Measurements from ENCODE around the gene PIP4K2A. TPM values are rescaled to one million over a fixed set of nuclear protein-coding genes. Genes with fewer than 3 reads are reported as not detected.

The PIP4K2A gene
- total and polyA plus RNA-seq, 2 of the 8 experiments (the other 6 are each of a cell fraction or from before 2014, with no cell fraction given): 19.0 to 60.9 TPM

DNA sequence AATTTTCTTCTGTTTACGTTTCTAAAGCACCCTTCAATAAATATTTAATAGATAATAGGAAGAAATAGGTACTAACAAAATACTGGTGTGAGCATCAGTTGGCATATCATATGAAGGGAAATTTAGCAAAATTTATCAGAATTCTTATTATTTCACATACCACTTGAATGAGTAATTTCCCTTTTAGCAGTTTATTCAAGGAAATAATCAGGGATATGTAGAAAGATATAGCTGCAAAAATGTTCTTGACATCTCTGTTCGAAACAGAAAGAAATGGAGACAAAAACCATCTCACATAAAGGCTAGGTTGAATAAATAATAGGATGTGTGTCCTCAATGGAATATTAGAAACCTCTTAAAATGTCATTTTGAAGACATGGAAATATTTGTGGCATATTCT, 35.8 kb upstream of the PIP4K2A start:
- ChIA-PET CTCF (ENCODE audit: partially characterized antibody) (interaction anchor here (0.7 to 1.7 kb wide), 3 partner anchors 10 to 185 kb away, joined by 3 to 9 read pairs (median 5); no protein-coding TSS in a partner anchor), POLR2A (ENCODE audit: partially characterized antibody) (no interaction called here)
- Histone ChIP-seq H3K27me3 (replicated peaks in 1 of 4; ENCODE audit: control insufficient read depth in 3 of 4, extremely low read depth in 1 of 4, insufficient read depth in 3 of 4, low read length in 3 of 4) (no peaks in the 10 kb centered on the region), H4K20me1 (replicated peaks in 1 of 2; ENCODE audit: control insufficient read depth in 1 of 2, insufficient read depth in 2 of 2, low read length in 2 of 2) (no peaks in the 10 kb centered on the region), H3K23me2 (ENCODE audit: low read depth, low read length) (no peaks in the 10 kb centered on the region), H3K36me3 (ENCODE audit: control insufficient read depth in 2 of 4, insufficient read depth in 4 of 4, low read length in 3 of 4) (no peaks in the 10 kb centered on the region), H2BK15ac (ENCODE audit: low read length) (no peak overlapping the region), H3K4me1 (replicated peaks in 1 of 4; ENCODE audit: control insufficient read depth in 3 of 4, insufficient read depth in 4 of 4, low read length in 3 of 4) (no peaks in the 10 kb centered on the region), H2AFZ (ENCODE audit: low read length) (no peak overlapping the region), H3K4me2 (ENCODE audit: insufficient read depth in 1 of 2, low read depth in 2 of 2, low read length in 2 of 2) (no peak overlapping the region), H2AK5ac (ENCODE audit: low read depth, low read length) (no peak overlapping the region), H3K4ac (replicated peaks; ENCODE audit: insufficient read length, low read depth, low read length) (no peak overlapping the region), H2BK12ac (ENCODE audit: low read depth, low read length) (no peak overlapping the region), H3K27ac (ENCODE audit: low read depth, low read length) (no peak overlapping the region), H2BK20ac (ENCODE audit: low read length) (no peak overlapping the region), H3K18ac (ENCODE audit: extremely low read depth, low read length) (no peak overlapping the region), H3K4me3 (ENCODE audit: extremely low read depth in 1 of 4, insufficient read depth in 2 of 4, low read depth in 3 of 4, low read length in 4 of 4) (no peak overlapping the region), H3K56ac (replicated peaks; ENCODE audit: insufficient read length, low read depth, low read length) (no peak overlapping the region), H4K5ac (ENCODE audit: insufficient read length, low read depth, low read length) (no peak overlapping the region), H2BK5ac (ENCODE audit: low read depth, low read length) (no peak overlapping the region), H3K9ac (replicated peaks in 1 of 4; ENCODE audit: extremely low read depth in 1 of 4, low read depth in 3 of 4, low read length in 3 of 4) (no peak overlapping the region), H3K14ac (ENCODE audit: insufficient read length) (no peak overlapping the region), H3K79me2 (ENCODE audit: control insufficient read depth in 1 of 2, insufficient read depth in 2 of 2, low read length in 2 of 2) (no peaks in the 10 kb centered on the region), H2BK120ac (replicated peaks; ENCODE audit: low read depth, low read length) (no peak overlapping the region), H3K23ac (ENCODE audit: insufficient read length) (no peak overlapping the region), H4K8ac (ENCODE audit: extremely low read depth, insufficient read depth, low read length) (no peak overlapping the region), H3K9me3 (ENCODE audit: insufficient read depth in 2 of 2, low read depth in 1 of 2, low read length in 1 of 2) (no peaks in the 10 kb centered on the region), H3K79me1 (ENCODE audit: low read depth, low read length) (no peaks in the 10 kb centered on the region), H4K91ac (replicated peaks; ENCODE audit: insufficient read length, low read length) (no peak overlapping the region)
- no peak for FAIRE-seq
- 89% methylated on average over 2 of the region's 2 CpGs; no CpG with 5 or more reads in 1 of the 2 experiments for WGBS, 2 experiments (ENCODE audit: extremely low coverage in 1 of 2, insufficient coverage in 1 of 2, insufficient read length in 1 of 2, insufficient replicate concordance in 2 of 2, low coverage in 1 of 2, low lambda C conversion rate in 2 of 2, missing lambda C conversion rate in 1 of 2)
- no peak for DNase-seq (ENCODE audit: low read depth in 1 of 2, low spot score in 2 of 2)
- no peak for TF ChIP-seq RNF2 (IDR thresholded peaks at IDR 0.05; ENCODE audit: borderline replicate concordance, low read depth, low read length, missing control alignments, poor library complexity, severe bottlenecking)
- no peak for TF ChIP-seq FOSL1 (IDR thresholded peaks at IDR 0.05; ENCODE audit: insufficient read depth, low read depth, low read length)
- TF ChIP-seq KDM4A (IDR thresholded peaks at IDR 0.05; ENCODE audit: low read depth, low read length, severe bottlenecking): no peak
- TF ChIP-seq, protein P1, sequence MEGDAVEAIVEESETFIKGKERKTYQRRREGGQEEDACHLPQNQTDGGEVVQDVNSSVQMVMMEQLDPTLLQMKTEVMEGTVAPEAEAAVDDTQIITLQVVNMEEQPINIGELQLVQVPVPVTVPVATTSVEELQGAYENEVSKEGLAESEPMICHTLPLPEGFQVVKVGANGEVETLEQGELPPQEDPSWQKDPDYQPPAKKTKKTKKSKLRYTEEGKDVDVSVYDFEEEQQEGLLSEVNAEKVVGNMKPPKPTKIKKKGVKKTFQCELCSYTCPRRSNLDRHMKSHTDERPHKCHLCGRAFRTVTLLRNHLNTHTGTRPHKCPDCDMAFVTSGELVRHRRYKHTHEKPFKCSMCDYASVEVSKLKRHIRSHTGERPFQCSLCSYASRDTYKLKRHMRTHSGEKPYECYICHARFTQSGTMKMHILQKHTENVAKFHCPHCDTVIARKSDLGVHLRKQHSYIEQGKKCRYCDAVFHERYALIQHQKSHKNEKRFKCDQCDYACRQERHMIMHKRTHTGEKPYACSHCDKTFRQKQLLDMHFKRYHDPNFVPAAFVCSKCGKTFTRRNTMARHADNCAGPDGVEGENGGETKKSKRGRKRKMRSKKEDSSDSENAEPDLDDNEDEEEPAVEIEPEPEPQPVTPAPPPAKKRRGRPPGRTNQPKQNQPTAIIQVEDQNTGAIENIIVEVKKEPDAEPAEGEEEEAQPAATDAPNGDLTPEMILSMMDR (IDR thresholded peaks at IDR 0.05; ENCODE audit: control extremely low read depth in 1 of 3, insufficient read depth in 1 of 3, low read depth in 1 of 3, low read length in 3 of 3): no peak
- TF ChIP-seq PHF8 (conservative IDR thresholded peaks at IDR 0.05; ENCODE audit: low read depth, low read length): no peak
- TF ChIP-seq CEBPB (IDR thresholded peaks at IDR 0.05; ENCODE audit: low read depth, low read length): no peak
- no peak for TF ChIP-seq TBP (IDR thresholded peaks at IDR 0.05; ENCODE audit: low read depth, low read length)
- TF ChIP-seq EZH2 (IDR thresholded peaks at IDR 0.05; ENCODE audit: low read depth, low read length, severe bottlenecking): no peak
- TF ChIP-seq, protein P2, sequence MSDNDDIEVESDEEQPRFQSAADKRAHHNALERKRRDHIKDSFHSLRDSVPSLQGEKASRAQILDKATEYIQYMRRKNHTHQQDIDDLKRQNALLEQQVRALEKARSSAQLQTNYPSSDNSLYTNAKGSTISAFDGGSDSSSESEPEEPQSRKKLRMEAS (IDR thresholded peaks at IDR 0.05): no peak
- TF ChIP-seq CHD1 (IDR thresholded peaks at IDR 0.05; ENCODE audit: low read depth, low read length): no peak
- TF ChIP-seq JUND (IDR thresholded peaks at IDR 0.05; ENCODE audit: low read length): no peak

Measured in H1 (cell line).